GM12874 (cell line): Measurements from ENCODE around the gene SLC35E1.

Source experiments
- CTCF ChIP-seq: IDR thresholded peaks from 2 replicates; pipeline ENCODE4 v1.5.1; 2011; ENCODE audit warnings: low read depth, mild to moderate bottlenecking, control low read depth, low read length, moderate library complexity; ENCODE audit not compliant: insufficient read depth

The SLC35E1 gene

GRCh38 chr19:16571822-16572331 lies 338 bp downstream of the SLC35E1 start:
- no peak for TF ChIP-seq CTCF

GRCh38 chr19:16571283-16571682 lies 932 bp downstream of the SLC35E1 start:
- TF ChIP-seq CTCF, result no peak

GRCh38 chr19:16569609-16570320 lies 2.5 kb downstream of the SLC35E1 start:
- TF ChIP-seq CTCF, result no peak

GRCh38 chr19:16566702-16567101 lies 5.5 kb downstream of the SLC35E1 start:
- no peak for TF ChIP-seq CTCF

- TF ChIP-seq CTCF, result no peak
These were observed 6.1 kb downstream of the SLC35E1 start for GRCh38 chr19:16566161-16566560.

- TF ChIP-seq CTCF, result no peak
These were observed 7.4 kb downstream of the SLC35E1 start for GRCh38 chr19:16564842-16565241.

GRCh38 chr19:16562608-16563025 lies 9.6 kb downstream of the SLC35E1 start:
- no peak for TF ChIP-seq CTCF
